ENCODE data around the gene PDE10A. TPM values are rescaled to one million over a fixed set of nuclear protein-coding genes. Genes with fewer than 3 reads are reported as not detected.

Gene PDE10A
- total and polyA plus RNA-seq, 2 experiments from 2014 or later: 2.0 to 7.2 TPM

GRCh38 chr6:165637586-165637985 is 25.5 kb downstream of the PDE10A start:
- Histone ChIP-seq H3K27me3 (no peaks in the 10 kb centered on the region), H3K27ac (no peak overlapping the region), H3K4me2 (peak overlapping the region; percentile 51), H3K79me2 (no peaks in the 10 kb centered on the region), H4K20me1 (ENCODE audit: insufficient read depth, poor library complexity, severe bottlenecking) (no peaks in the 10 kb centered on the region), H3K4me3 (no peak overlapping the region), H3K4me1 (ENCODE audit: insufficient read depth) (peaks cover 23% of the 10 kb centered on the region), H3K9me3 (ENCODE audit: low read depth) (no peaks in the 10 kb centered on the region), H3K9me2 (replicated peaks; ENCODE audit: insufficient read depth) (no peaks in the 10 kb centered on the region), H3K36me3 (replicated peaks; ENCODE audit: insufficient read depth, low read depth) (no peaks in the 10 kb centered on the region), H2AFZ (no peak overlapping the region)
- TF ChIP-seq EZH2phosphoT487 (IDR thresholded peaks at IDR 0.05; ENCODE audit: low read depth, severe bottlenecking, unreplicated experiment) (no peak), EZH2 (IDR thresholded peaks at IDR 0.05; ENCODE audit: borderline replicate concordance) (no peak)
- TF ChIP-seq, protein P1, sequence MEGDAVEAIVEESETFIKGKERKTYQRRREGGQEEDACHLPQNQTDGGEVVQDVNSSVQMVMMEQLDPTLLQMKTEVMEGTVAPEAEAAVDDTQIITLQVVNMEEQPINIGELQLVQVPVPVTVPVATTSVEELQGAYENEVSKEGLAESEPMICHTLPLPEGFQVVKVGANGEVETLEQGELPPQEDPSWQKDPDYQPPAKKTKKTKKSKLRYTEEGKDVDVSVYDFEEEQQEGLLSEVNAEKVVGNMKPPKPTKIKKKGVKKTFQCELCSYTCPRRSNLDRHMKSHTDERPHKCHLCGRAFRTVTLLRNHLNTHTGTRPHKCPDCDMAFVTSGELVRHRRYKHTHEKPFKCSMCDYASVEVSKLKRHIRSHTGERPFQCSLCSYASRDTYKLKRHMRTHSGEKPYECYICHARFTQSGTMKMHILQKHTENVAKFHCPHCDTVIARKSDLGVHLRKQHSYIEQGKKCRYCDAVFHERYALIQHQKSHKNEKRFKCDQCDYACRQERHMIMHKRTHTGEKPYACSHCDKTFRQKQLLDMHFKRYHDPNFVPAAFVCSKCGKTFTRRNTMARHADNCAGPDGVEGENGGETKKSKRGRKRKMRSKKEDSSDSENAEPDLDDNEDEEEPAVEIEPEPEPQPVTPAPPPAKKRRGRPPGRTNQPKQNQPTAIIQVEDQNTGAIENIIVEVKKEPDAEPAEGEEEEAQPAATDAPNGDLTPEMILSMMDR (IDR thresholded peaks at IDR 0.05; ENCODE audit: poor library complexity): no peak
- no peak for DNase-seq (ENCODE audit: low spot score)
- WGBS (ENCODE audit: low lambda C conversion rate, missing lambda C conversion rate): 58% methylated on average over 11 of the region's 11 CpGs

- WGBS (ENCODE audit: low lambda C conversion rate, missing lambda C conversion rate): 41% methylated on average over 6 of the region's 6 CpGs
- Histone ChIP-seq H3K27ac (no peak overlapping the region), H4K20me1 (ENCODE audit: insufficient read depth, poor library complexity, severe bottlenecking) (no peaks in the 10 kb centered on the region), H3K27me3 (no peaks in the 10 kb centered on the region), H3K9me3 (ENCODE audit: low read depth) (no peaks in the 10 kb centered on the region), H3K4me2 (peak overlapping the region; percentile 54), H2AFZ (no peak overlapping the region), H3K79me2 (no peaks in the 10 kb centered on the region), H3K9me2 (replicated peaks; ENCODE audit: insufficient read depth) (no peaks in the 10 kb centered on the region), H3K4me3 (no peak overlapping the region), H3K36me3 (replicated peaks; ENCODE audit: insufficient read depth, low read depth) (no peaks in the 10 kb centered on the region), H3K4me1 (ENCODE audit: insufficient read depth) (peaks cover 23% of the 10 kb centered on the region)
- TF ChIP-seq EZH2 (IDR thresholded peaks at IDR 0.05; ENCODE audit: borderline replicate concordance) (no peak), EZH2phosphoT487 (IDR thresholded peaks at IDR 0.05; ENCODE audit: low read depth, severe bottlenecking, unreplicated experiment) (no peak)
- TF ChIP-seq, protein P1 (IDR thresholded peaks at IDR 0.05; ENCODE audit: poor library complexity): no peak
- no peak for DNase-seq (ENCODE audit: low spot score)
These were observed 26.5 kb downstream of the PDE10A start for GRCh38 chr6:165636402-165637048.

GRCh38 chr6:165635965-165636364 is 27.1 kb downstream of the PDE10A start:
- TF ChIP-seq EZH2 (IDR thresholded peaks at IDR 0.05; ENCODE audit: borderline replicate concordance) (no peak), EZH2phosphoT487 (IDR thresholded peaks at IDR 0.05; ENCODE audit: low read depth, severe bottlenecking, unreplicated experiment) (no peak)
- TF ChIP-seq, protein P1 (IDR thresholded peaks at IDR 0.05; ENCODE audit: poor library complexity): no peak
- no peaks in the 10 kb centered on the region for H3K9me3 ChIP-seq (ENCODE audit: low read depth)
- H3K9me2 ChIP-seq (replicated peaks; ENCODE audit: insufficient read depth): no peaks in the 10 kb centered on the region
- no peaks in the 10 kb centered on the region for H3K79me2 ChIP-seq
- H3K4me2 ChIP-seq: peak overlapping the region; percentile 54
- H3K27ac ChIP-seq: peak overlapping the region; percentile 15
- H3K4me3 ChIP-seq: no peak overlapping the region
- DNase-seq (ENCODE audit: low spot score): no peak
- H4K20me1 ChIP-seq (ENCODE audit: insufficient read depth, poor library complexity, severe bottlenecking): no peaks in the 10 kb centered on the region
- no peak overlapping the region for H2AFZ ChIP-seq
- H3K27me3 ChIP-seq: no peaks in the 10 kb centered on the region
- H3K4me1 ChIP-seq (ENCODE audit: insufficient read depth): peaks cover 23% of the 10 kb centered on the region
- H3K36me3 ChIP-seq (replicated peaks; ENCODE audit: insufficient read depth, low read depth): no peaks in the 10 kb centered on the region
